HUES64 (cell line): ENCODE results near the gene ACVR2A.

Experiments used
- H3K27ac ChIP-seq: 2 replicates; pipeline ENCODE4 v1.7.0; 2013; ENCODE audit warnings: low read depth, low read length, inconsistent platforms
- H3K27me3 ChIP-seq: 2 replicates; pipeline ENCODE4 v1.6.1; 2013; ENCODE audit warnings: mild to moderate bottlenecking, low read length; ENCODE audit not compliant: insufficient read depth
- H3K36me3 ChIP-seq: 2 replicates; pipeline ENCODE4 v1.6.1; 2013; ENCODE audit warnings: mild to moderate bottlenecking, low read length; ENCODE audit not compliant: insufficient read depth
- H3K4me1 ChIP-seq: 2 replicates; pipeline ENCODE4 v1.6.1; 2013; ENCODE audit warnings: mild to moderate bottlenecking, low read length, moderate library complexity; ENCODE audit not compliant: insufficient read depth
- H3K4me3 ChIP-seq: 2 replicates; pipeline ENCODE4 v1.5.1; 2013; ENCODE audit warnings: mild to moderate bottlenecking, low read length, moderate library complexity
- H3K9ac ChIP-seq: 2 replicates; pipeline ENCODE4 v1.6.1; 2013; ENCODE audit warnings: mild to moderate bottlenecking, low read depth, low read length
- H3K9me3 ChIP-seq: 2 replicates; pipeline ENCODE4 v1.6.1; 2013; ENCODE audit warnings: low read depth, low read length; ENCODE audit not compliant: insufficient read depth
- WGBS: fragments of 150-250, 120-280 bp; methylation state at CpG from one replicate; pipeline ENCODE4 v1.1.7; 2013; ENCODE audit warnings: missing lambda C conversion rate; 5-methylcytosine and 5-hydroxymethylcytosine counted together

ACVR2A gene

GRCh38 chr2:147888680-147889079, 43.9 kb downstream of the ACVR2A start:
- WGBS, result 40% methylated on average over 1 of the region's 3 CpGs
- Histone ChIP-seq H3K4me1 (peaks cover 17% of the 10 kb centered on the region; the same call in 1 of the 2 replicates), H3K9me3 (no peaks in the 10 kb centered on the region), H3K27ac (no peak overlapping the region), H3K9ac (no peak overlapping the region), H3K4me3 (no peak overlapping the region), H3K27me3 (no peaks in the 10 kb centered on the region), H3K36me3 (no peaks in the 10 kb centered on the region)

GRCh38 chr2:147904051-147904450, 59.2 kb downstream of the ACVR2A start:
- Histone ChIP-seq H3K4me1 (no peaks in the 10 kb centered on the region), H3K27ac (no peak overlapping the region), H3K9me3 (no peaks in the 10 kb centered on the region), H3K36me3 (peaks cover 8% of the 10 kb centered on the region), H3K9ac (no peak overlapping the region), H3K4me3 (no peak overlapping the region), H3K27me3 (no peaks in the 10 kb centered on the region)
- WGBS, result 97% methylated on average over 4 of the region's 4 CpGs

DNA sequence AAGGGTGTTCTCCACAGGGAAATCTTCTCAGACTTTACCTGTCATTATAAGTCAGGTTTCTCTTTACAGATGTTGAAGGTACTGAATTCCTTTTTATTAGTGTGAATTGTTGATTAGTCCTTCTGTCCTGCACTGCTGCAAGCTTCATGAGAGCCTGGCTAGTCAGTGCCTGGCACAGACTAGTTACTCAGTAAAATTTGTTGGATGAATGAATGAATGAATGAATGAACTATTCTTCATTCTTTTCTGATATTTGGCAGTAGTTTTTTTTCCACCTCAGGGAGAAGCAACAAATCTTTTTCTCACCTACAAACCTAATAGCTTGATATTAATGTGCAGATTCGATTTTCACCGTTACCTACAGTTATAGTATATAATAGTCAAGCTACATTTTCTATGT, 64.3 kb downstream of the ACVR2A start:
- no peaks in the 10 kb centered on the region for H3K4me1 ChIP-seq
- no peak overlapping the region for H3K4me3 ChIP-seq
- H3K9me3 ChIP-seq, result no peaks in the 10 kb centered on the region
- no peak overlapping the region for H3K9ac ChIP-seq
- no CpG with 5 or more reads among the region's 2 CpGs for WGBS
- H3K27me3 ChIP-seq, result no peaks in the 10 kb centered on the region
- H3K36me3 ChIP-seq, result peaks cover 2% of the 10 kb centered on the region; the same call in 1 of the 2 replicates
- H3K27ac ChIP-seq, result no peak overlapping the region

DNA sequence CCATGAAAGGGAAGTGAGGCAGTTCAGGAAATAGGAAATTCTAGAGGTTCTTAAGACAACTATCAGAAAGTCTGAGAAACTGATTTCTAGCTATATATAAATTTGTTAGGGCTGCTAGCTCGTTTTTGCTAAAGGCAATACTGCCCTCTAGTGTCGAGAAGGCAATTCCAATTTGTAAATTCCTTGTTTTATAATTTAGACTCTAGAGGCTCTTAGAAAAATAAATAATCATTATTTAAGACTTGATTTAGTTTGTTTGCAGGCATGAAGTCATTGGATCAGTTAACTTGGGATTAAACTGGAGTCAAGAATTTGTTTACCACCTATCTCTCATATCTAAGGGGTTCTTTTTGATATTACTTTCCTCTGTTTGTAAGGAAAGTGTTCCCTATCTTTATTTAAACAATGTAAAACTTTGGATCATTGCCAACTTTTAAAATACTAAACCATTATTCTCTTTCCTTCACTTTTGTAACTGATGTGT, 66.2 kb downstream of the ACVR2A start:
- no peaks in the 10 kb centered on the region for H3K27me3 ChIP-seq
- H3K36me3 ChIP-seq, result peaks cover 6% of the 10 kb centered on the region; the same call in 1 of the 2 replicates
- no peak overlapping the region for H3K4me3 ChIP-seq
- H3K9me3 ChIP-seq, result no peaks in the 10 kb centered on the region
- WGBS, result no CpG with 5 or more reads among the region's 2 CpGs
- no peaks in the 10 kb centered on the region for H3K4me1 ChIP-seq
- no peak overlapping the region for H3K9ac ChIP-seq
- H3K27ac ChIP-seq, result no peak overlapping the region

GRCh38 chr2:147913701-147914480, 69.1 kb downstream of the ACVR2A start:
- Histone ChIP-seq H3K9me3 (no peaks in the 10 kb centered on the region), H3K27me3 (no peaks in the 10 kb centered on the region), H3K4me3 (no peak overlapping the region), H3K36me3 (peaks cover 23% of the 10 kb centered on the region), H3K9ac (no peak overlapping the region), H3K27ac (no peak overlapping the region), H3K4me1 (no peaks in the 10 kb centered on the region)
- WGBS, result 92% methylated on average over 2 of the region's 3 CpGs

DNA sequence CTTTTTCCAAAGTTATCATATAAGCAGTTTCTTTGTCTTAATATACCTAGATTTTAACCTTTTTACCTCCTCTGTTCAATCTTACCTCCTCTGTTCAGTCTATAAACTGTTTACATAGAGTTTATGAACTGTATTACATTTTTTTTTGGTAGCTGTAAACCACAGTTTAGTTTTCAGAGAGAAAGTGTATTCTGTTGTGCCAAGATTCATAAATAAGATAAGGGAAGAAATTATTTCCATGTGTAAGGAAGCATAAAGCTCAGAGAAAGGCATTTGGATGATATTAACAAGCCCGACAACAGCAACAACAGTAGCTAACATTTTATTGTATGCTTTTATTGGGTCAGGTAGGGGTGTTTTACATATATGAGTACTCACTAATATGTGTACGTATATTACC, 71.2 kb downstream of the ACVR2A start:
- Histone ChIP-seq H3K9ac (no peak overlapping the region), H3K27ac (no peak overlapping the region), H3K9me3 (no peaks in the 10 kb centered on the region), H3K36me3 (peaks cover 27% of the 10 kb centered on the region), H3K27me3 (no peaks in the 10 kb centered on the region), H3K4me3 (no peak overlapping the region), H3K4me1 (no peaks in the 10 kb centered on the region)
- 100% methylated on average over 1 of the region's 2 CpGs for WGBS

GRCh38 chr2:147916723-147917122, 71.9 kb downstream of the ACVR2A start:
- WGBS, result 94% methylated on average over 3 of the region's 4 CpGs
- no peak overlapping the region for H3K4me3 ChIP-seq
- no peaks in the 10 kb centered on the region for H3K4me1 ChIP-seq
- H3K36me3 ChIP-seq, result peaks cover 32% of the 10 kb centered on the region
- no peak overlapping the region for H3K9ac ChIP-seq
- no peaks in the 10 kb centered on the region for H3K27me3 ChIP-seq
- no peaks in the 10 kb centered on the region for H3K9me3 ChIP-seq
- H3K27ac ChIP-seq, result no peak overlapping the region

DNA sequence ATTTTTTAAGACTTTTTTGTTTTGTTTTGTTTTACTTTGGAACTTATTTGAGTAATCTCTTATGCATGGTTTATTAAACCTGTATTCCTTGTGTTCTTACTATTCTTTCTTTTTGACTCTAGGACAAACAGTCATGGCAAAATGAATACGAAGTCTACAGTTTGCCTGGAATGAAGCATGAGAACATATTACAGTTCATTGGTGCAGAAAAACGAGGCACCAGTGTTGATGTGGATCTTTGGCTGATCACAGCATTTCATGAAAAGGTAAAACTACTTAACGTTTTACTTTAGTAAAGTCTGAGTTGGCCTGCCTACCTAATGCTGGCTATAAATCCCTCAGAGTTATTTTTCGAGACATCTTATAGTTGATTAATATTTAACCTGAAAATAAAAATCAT, 72.3 kb downstream of the ACVR2A start:
- peaks cover 33% of the 10 kb centered on the region for H3K36me3 ChIP-seq
- WGBS, result 92% methylated on average over 3 of the region's 4 CpGs
- no peak overlapping the region for H3K27ac ChIP-seq
- no peaks in the 10 kb centered on the region for H3K4me1 ChIP-seq
- no peaks in the 10 kb centered on the region for H3K27me3 ChIP-seq
- no peaks in the 10 kb centered on the region for H3K9me3 ChIP-seq
- no peak overlapping the region for H3K4me3 ChIP-seq
- no peak overlapping the region for H3K9ac ChIP-seq

GRCh38 chr2:147923846-147924245, 79.0 kb downstream of the ACVR2A start:
- Histone ChIP-seq H3K4me3 (no peak overlapping the region), H3K36me3 (peaks cover 36% of the 10 kb centered on the region), H3K9me3 (no peaks in the 10 kb centered on the region), H3K27me3 (no peaks in the 10 kb centered on the region), H3K27ac (no peak overlapping the region), H3K4me1 (no peaks in the 10 kb centered on the region), H3K9ac (no peak overlapping the region)
- whole genome bisulfite sequencing, result 91% methylated on average over 3 of the region's 3 CpGs

DNA sequence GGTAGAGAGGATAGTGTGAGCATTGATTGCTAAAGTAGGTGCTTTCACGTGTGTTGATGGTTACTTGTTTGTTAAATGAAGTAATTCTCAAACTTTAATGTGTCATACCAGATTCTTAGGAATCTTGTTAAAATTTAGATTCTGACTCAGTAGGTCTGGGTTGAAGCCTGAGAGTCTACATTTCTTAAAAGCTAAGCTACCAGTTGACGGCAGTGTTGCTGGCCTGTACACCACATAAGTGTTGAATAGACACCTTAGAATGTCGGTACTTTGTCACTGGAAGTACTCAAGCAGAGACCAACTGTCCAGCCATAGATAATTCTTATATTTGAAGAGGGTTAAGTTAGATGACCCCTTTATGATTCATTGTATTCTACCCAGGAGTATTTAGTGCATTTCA, 79.8 kb downstream of the ACVR2A start:
- Histone ChIP-seq H3K4me3 (no peak overlapping the region), H3K9me3 (no peaks in the 10 kb centered on the region), H3K4me1 (no peaks in the 10 kb centered on the region), H3K27me3 (no peaks in the 10 kb centered on the region), H3K36me3 (peaks cover 35% of the 10 kb centered on the region), H3K27ac (no peak overlapping the region), H3K9ac (no peak overlapping the region)
- WGBS, result 90% methylated on average over 3 of the region's 3 CpGs

DNA sequence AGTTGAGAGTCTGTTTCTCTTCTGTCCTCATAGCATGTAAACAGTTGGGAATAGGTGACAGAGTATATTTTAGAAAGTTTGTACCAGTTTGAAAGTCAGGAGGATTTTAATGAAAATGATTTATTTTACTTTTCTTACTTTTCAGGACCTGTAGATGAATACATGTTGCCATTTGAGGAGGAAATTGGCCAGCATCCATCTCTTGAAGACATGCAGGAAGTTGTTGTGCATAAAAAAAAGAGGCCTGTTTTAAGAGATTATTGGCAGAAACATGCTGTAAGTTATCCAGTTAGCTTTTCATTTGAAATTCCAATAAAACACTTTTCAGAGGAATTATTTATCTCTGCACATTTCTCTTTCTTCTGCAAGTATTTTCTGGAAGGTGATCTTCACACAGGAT, 81.1 kb downstream of the ACVR2A start:
- Histone ChIP-seq H3K9me3 (no peaks in the 10 kb centered on the region), H3K36me3 (peaks cover 31% of the 10 kb centered on the region), H3K9ac (no peak overlapping the region), H3K27ac (no peak overlapping the region), H3K27me3 (no peaks in the 10 kb centered on the region), H3K4me3 (no peak overlapping the region), H3K4me1 (no peaks in the 10 kb centered on the region)
